HCT116 (cell line): ENCODE data around the gene OR6S1.

ENCODE experiments used
- EZH2 ChIP-seq: fragments of 200-600 bp; sonication (generic); IDR thresholded peaks from 2 replicates; pipeline ENCODE4 v1.6.1; 2017; ENCODE audit warnings: antibody characterized with exemption, mixed run types
- POLR2A ChIP-seq: IDR thresholded peaks from 2 replicates; pipeline ENCODE4 v1.7.0; 2011; ENCODE audit warnings: borderline replicate concordance; ENCODE audit not compliant: insufficient read depth, insufficient read length; ENCODE audit errors: extremely low read depth
- SIN3A ChIP-seq: IDR thresholded peaks from 2 replicates; pipeline ENCODE4 v1.6.1; 2012; ENCODE audit warnings: low read depth
- YY1 ChIP-seq: IDR thresholded peaks from 2 replicates; pipeline ENCODE4 v1.6.1; 2011; ENCODE audit warnings: low read length, low read depth, moderate library complexity, mild to moderate bottlenecking; ENCODE audit not compliant: insufficient replicate concordance; ENCODE audit errors: extremely low read depth
- ZFX ChIP-seq: fragments of 450-650 bp; IDR thresholded peaks from 2 replicates; pipeline ENCODE4 v1.6.1; 2017
- TF ChIP-seq, protein P1 (sequence below), 3 experiments: fragments of 200-600 bp in 1 of 3; sonication (generic) in 1 of 3; IDR thresholded peaks in 2 of 3; conservative IDR thresholded peaks in 1 of 3; 2 replicates each; pipeline ENCODE4 v1.5.1; 2012 to 2017; ENCODE audit warnings: low read depth in 2 of 3, low read length in 2 of 3, antibody characterized with exemption in 1 of 3, borderline replicate concordance in 1 of 3, control low read depth in 1 of 3, mild to moderate bottlenecking in 1 of 3, mixed read lengths in 1 of 3, mixed run types in 1 of 3, moderate library complexity in 1 of 3; ENCODE audit not compliant: insufficient read depth in 1 of 3

DNA sequence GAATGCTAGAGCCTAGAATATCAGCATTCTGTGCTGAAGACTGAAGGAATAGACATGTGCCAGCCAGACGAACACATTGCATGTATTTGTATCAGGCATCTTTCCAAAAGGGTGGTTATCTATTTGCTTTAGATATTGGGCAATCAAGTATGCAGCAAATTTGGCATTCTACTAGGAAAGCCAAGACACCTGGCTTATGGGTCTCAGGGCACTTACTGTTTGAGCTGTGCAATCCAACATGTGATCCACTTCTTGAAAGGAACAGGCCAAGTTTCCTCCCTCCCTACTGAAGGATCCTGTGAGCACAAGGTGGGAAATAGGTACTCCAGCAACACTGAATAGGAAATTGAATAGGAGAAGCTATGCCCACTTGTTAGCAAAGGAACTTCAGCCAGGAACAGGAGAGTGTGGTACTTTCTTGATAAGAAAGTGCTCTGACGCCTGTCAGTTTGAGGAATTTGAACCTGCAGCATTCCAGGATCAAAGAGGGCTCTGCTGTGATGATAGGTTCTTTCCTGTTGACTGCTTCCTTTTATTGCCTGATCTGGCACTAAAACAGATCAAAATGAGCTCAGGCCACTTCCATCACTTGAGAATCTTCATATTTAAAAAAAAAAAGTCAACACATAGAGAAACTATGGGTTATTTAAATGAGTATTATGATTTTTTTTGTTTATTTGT, 20.6 kb downstream of the OR6S1 start:
- TF ChIP-seq POLR2A (no peak), EZH2 (no peak), YY1 (no peak), SIN3A (no peak), ZFX (no peak)
- TF ChIP-seq, protein P1, sequence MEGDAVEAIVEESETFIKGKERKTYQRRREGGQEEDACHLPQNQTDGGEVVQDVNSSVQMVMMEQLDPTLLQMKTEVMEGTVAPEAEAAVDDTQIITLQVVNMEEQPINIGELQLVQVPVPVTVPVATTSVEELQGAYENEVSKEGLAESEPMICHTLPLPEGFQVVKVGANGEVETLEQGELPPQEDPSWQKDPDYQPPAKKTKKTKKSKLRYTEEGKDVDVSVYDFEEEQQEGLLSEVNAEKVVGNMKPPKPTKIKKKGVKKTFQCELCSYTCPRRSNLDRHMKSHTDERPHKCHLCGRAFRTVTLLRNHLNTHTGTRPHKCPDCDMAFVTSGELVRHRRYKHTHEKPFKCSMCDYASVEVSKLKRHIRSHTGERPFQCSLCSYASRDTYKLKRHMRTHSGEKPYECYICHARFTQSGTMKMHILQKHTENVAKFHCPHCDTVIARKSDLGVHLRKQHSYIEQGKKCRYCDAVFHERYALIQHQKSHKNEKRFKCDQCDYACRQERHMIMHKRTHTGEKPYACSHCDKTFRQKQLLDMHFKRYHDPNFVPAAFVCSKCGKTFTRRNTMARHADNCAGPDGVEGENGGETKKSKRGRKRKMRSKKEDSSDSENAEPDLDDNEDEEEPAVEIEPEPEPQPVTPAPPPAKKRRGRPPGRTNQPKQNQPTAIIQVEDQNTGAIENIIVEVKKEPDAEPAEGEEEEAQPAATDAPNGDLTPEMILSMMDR (IDR thresholded peaks at IDR 0.05 in 2 of 3, conservative IDR thresholded peaks at IDR 0.05 in 1 of 3; ENCODE audit: borderline replicate concordance in 1 of 3, insufficient read depth in 1 of 3, low read depth in 2 of 3, low read length in 2 of 3) = no peak
